Common myeloid progenitor, CD34-positive (primary cell): ENCODE measurements around the gene COPE.

Experiments
- CTCF ChIA-PET: fragments of 350-600 bp; sonication (Branson Sonifier 250); formaldehyde crosslinking; loops from one replicate; lab custom pipeline; 2021; ENCODE audit warnings: antibody characterized with exemption; lab: Charles Lee
- POLR2A ChIA-PET: fragments of 350-600 bp; sonication (Branson Sonifier 250); formaldehyde crosslinking; loops from one replicate; lab custom pipeline; 2021; ENCODE audit warnings: antibody characterized with exemption; lab: Charles Lee
- DNase-seq, 3 donors: peaks; one replicate each; pipeline versions ENCODE4 v3.0.0 to v3.0.0-alpha.2; 2013
- H3K27ac ChIP-seq, 2 experiments: 1 replicate in 1 of 2; 2 replicates in 1 of 2; pipeline ENCODE4 v1.7.0; 2013; ENCODE audit warnings: inconsistent platforms in 2 of 2, low read length in 2 of 2, mild to moderate bottlenecking in 2 of 2, low read depth in 1 of 2, moderate library complexity in 1 of 2; ENCODE audit not compliant: severe bottlenecking in 2 of 2, insufficient read depth in 1 of 2, poor library complexity in 1 of 2
- H3K27me3 ChIP-seq, 5 experiments: replicated peaks in 2 of 5; 1 replicate in 3 of 5; 2 replicates in 2 of 5; pipeline versions ENCODE4 v1.6.1 to v1.7.0; 2013; ENCODE audit warnings: low read length in 4 of 5, mild to moderate bottlenecking in 2 of 5, moderate library complexity in 2 of 5, inconsistent platforms in 1 of 5; ENCODE audit not compliant: insufficient read depth in 5 of 5, control insufficient read depth in 4 of 5
- H3K36me3 ChIP-seq, 4 experiments: 1 replicate in 2 of 4; 2 replicates in 2 of 4; pipeline versions ENCODE4 v1.6.1 to v1.7.0; 2013; ENCODE audit warnings: low read length in 3 of 4, control low read depth in 1 of 4, mild to moderate bottlenecking in 1 of 4; ENCODE audit not compliant: control insufficient read depth in 4 of 4, insufficient read depth in 4 of 4
- H3K4me1 ChIP-seq, 4 experiments: 1 replicate in 3 of 4; 2 replicates in 1 of 4; pipeline versions ENCODE4 v1.6.1 to v1.7.1; 2013; ENCODE audit warnings: low read length in 3 of 4, mild to moderate bottlenecking in 3 of 4, control low read depth in 1 of 4, inconsistent platforms in 1 of 4, moderate library complexity in 1 of 4; ENCODE audit not compliant: control insufficient read depth in 4 of 4, insufficient read depth in 4 of 4; ENCODE audit errors: control extremely low read depth in 1 of 4
- H3K4me3 ChIP-seq, 7 experiments: 1 replicate in 4 of 7; 2 replicates in 3 of 7; pipeline versions ENCODE4 v1.5.1 to v1.7.0; 2013; ENCODE audit warnings: mild to moderate bottlenecking in 7 of 7, low read length in 6 of 7, moderate library complexity in 6 of 7, inconsistent platforms in 2 of 7, low read depth in 2 of 7, control low read depth in 1 of 7; ENCODE audit not compliant: insufficient read depth in 4 of 7, control insufficient read depth in 1 of 7; ENCODE audit errors: extremely low read depth in 1 of 7
- H3K9me3 ChIP-seq, 5 experiments: 1 replicate in 4 of 5; 2 replicates in 1 of 5; pipeline versions ENCODE4 v1.6.1 to v1.7.1; 2013; ENCODE audit warnings: low read length in 4 of 5, mild to moderate bottlenecking in 2 of 5, inconsistent platforms in 1 of 5, low read depth in 1 of 5, moderate library complexity in 1 of 5; ENCODE audit not compliant: control insufficient read depth in 4 of 5, insufficient read depth in 2 of 5; ENCODE audit errors: control extremely low read depth in 1 of 5
- WGBS: methylation state at CpG from one replicate; pipeline ENCODE4 v1.1.5; 2013; ENCODE audit not compliant: insufficient coverage; 5-methylcytosine and 5-hydroxymethylcytosine counted together

Gene COPE

GRCh38 chr19:18894254-18895037 is 24.7 kb downstream of the COPE start:
- CTCF ChIA-PET = interaction anchor here (0.8 to 1.0 kb wide), 3 partner anchors 13 to 92 kb away, joined by 3 to 4 read pairs (median 4); no protein-coding TSS in a partner anchor
- WGBS = 12% methylated on average over 12 of the region's 28 CpGs
- POLR2A ChIA-PET = no interaction called here
- no peaks in the 10 kb centered on the region for H3K9me3 ChIP-seq
- H3K27me3 ChIP-seq = peaks cover 0 to 46% (median 6%) of the 10 kb centered on the region in 5 experiments
- peaks cover 0 to 9% (median 3%) of the 10 kb centered on the region in 4 experiments for H3K36me3 ChIP-seq
- peak overlapping the region in 5 of 7 experiments; percentile 28 to 68 (median 65) for H3K4me3 ChIP-seq
- peaks cover 0 to 18% (median 14%) of the 10 kb centered on the region in 4 experiments for H3K4me1 ChIP-seq
- no peak for DNase-seq
- H3K27ac ChIP-seq = no peak overlapping the region

- 68% methylated on average over 13 of the region's 18 CpGs for WGBS
- no peaks in the 10 kb centered on the region for H3K9me3 ChIP-seq
- CTCF ChIA-PET = interaction anchor here (1.0 to 1.6 kb wide), 2 partner anchors 93 to 281 kb away, joined by 3 to 4 read pairs; no protein-coding TSS in a partner anchor
- POLR2A ChIA-PET = no interaction called here
- peaks cover 0 to 18% (median 14%) of the 10 kb centered on the region in 4 experiments for H3K4me1 ChIP-seq
- no peak overlapping the region for H3K4me3 ChIP-seq
- no peak for DNase-seq
- peaks cover 0 to 2% (median 0%) of the 10 kb centered on the region in 4 experiments for H3K36me3 ChIP-seq
- H3K27me3 ChIP-seq = peaks cover 0 to 46% (median 6%) of the 10 kb centered on the region in 5 experiments
- no peak overlapping the region for H3K27ac ChIP-seq
These were observed 25.5 kb downstream of the COPE start for GRCh38 chr19:18893587-18894253.

- H3K4me1 ChIP-seq = peaks cover 0 to 8% (median 6%) of the 10 kb centered on the region in 4 experiments
- POLR2A ChIA-PET = no interaction called here
- 92% methylated on average over 8 of the region's 10 CpGs for WGBS
- no peaks in the 10 kb centered on the region for H3K9me3 ChIP-seq
- H3K4me3 ChIP-seq = no peak overlapping the region
- H3K27ac ChIP-seq = no peak overlapping the region
- no peaks in the 10 kb centered on the region for H3K36me3 ChIP-seq
- DNase-seq = no peak
- H3K27me3 ChIP-seq = peaks cover 0 to 27% (median 6%) of the 10 kb centered on the region in 5 experiments
- CTCF ChIA-PET = interaction anchor here (0.6 to 1.9 kb wide), 5 partner anchors 8 to 70 kb away, joined by 3 to 4 read pairs (median 4); no protein-coding TSS in a partner anchor
These were observed 29.0 kb downstream of the COPE start for GRCh38 chr19:18889949-18890745.

- Histone ChIP-seq H3K36me3 (no peaks in the 10 kb centered on the region), H3K27ac (no peak overlapping the region), H3K4me1 (no peaks in the 10 kb centered on the region), H3K27me3 (peaks cover 0 to 2% (median 0%) of the 10 kb centered on the region in 5 experiments), H3K9me3 (no peaks in the 10 kb centered on the region), H3K4me3 (no peak overlapping the region)
- DNase-seq = no peak
- POLR2A ChIA-PET = no interaction called here
- CTCF ChIA-PET = no interaction called here
- WGBS = 100% methylated on average over 3 of the region's 4 CpGs
These were observed 32.2 kb downstream of the COPE start for GRCh38 chr19:18886972-18887371.

DNA sequence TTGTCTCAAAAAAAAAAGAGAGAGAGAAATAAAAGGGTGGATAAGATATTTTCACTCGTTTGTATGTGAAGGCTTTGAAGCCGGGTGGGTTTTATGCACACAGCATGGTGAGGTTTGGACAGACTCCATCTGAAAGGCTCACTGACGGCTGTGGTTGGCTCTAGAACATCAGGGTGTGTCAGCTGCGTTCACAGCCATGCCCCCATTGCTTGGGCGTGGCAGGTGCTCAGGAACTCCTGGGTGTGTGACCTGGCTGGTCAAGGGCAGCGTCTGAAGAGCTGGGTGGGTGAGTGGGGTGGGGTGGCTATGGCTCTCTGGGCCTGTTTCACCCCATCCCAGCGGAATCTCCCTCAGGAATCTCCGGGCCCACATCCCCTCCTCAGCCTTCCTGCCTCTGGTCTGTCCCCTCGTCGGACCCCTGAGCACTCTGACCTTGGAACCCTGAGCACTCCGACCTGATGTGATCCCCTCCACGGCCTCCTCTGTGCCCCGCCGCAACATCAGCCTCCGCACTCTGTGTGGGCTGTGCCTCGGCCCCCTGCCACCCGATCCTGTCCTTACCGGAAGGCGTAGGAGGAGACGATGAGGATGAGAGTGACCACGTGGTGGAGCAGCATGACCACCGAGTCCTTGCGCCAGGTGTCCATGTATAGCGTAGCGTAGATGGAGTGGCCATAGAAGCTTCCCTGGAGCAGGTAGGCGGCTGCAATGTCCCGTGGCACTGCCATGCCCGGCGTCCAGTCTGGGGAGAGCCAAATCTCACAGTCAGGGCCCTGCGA is 35.5 kb downstream of the COPE start:
- POLR2A ChIA-PET = no interaction called here
- Histone ChIP-seq H3K9me3 (no peaks in the 10 kb centered on the region), H3K36me3 (no peaks in the 10 kb centered on the region), H3K4me1 (no peaks in the 10 kb centered on the region), H3K27ac (no peak overlapping the region), H3K4me3 (no peak overlapping the region), H3K27me3 (no peaks in the 10 kb centered on the region)
- DNase-seq = no peak
- CTCF ChIA-PET = interaction anchor here (1.1 kb wide), 1 partner anchor 18 kb away, joined by 3 read pairs; no protein-coding TSS in a partner anchor
- 97% methylated on average over 20 of the region's 30 CpGs for WGBS

DNA sequence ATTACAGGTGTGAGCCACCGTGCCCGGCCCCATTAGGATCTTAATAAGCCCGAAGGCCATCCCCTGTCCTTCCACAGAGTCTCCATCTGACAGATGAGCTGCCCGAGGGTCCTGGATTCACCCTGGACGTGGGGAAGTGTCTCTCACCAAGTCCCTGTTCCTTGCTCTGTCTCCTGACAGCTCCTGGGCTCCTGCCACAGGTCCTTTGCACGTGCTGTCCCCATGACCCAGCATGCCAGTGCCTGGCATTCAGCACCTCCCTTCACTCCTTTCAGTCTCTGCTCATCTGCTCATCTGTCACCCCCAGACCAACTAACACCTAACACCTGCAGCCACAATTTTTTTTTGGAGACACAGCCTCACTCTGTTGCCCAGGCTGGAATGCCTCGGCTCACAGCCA is 37.7 kb downstream of the COPE start:
- Histone ChIP-seq H3K27ac (no peak overlapping the region), H3K4me1 (no peaks in the 10 kb centered on the region), H3K36me3 (no peaks in the 10 kb centered on the region), H3K4me3 (no peak overlapping the region), H3K9me3 (peaks cover 0 to 5% (median 0%) of the 10 kb centered on the region in 5 experiments), H3K27me3 (no peaks in the 10 kb centered on the region)
- ChIA-PET CTCF (interaction anchor here (1.2 kb wide), 1 partner anchor 13 kb away, joined by 4 read pairs; no protein-coding TSS in a partner anchor), POLR2A (no interaction called here)
- no peak for DNase-seq
- WGBS = 90% methylated on average over 7 of the region's 7 CpGs
